ENCODE results near the gene ADGRD1.

ADGRD1 gene

GRCh38 chr12:130960787-130961186 lies 7.1 kb downstream of the ADGRD1 start:
- FAIRE-seq (no peak), DNase-seq (ENCODE audit: extremely low spot score, insufficient read length, low read depth) (no peak)

DNA sequence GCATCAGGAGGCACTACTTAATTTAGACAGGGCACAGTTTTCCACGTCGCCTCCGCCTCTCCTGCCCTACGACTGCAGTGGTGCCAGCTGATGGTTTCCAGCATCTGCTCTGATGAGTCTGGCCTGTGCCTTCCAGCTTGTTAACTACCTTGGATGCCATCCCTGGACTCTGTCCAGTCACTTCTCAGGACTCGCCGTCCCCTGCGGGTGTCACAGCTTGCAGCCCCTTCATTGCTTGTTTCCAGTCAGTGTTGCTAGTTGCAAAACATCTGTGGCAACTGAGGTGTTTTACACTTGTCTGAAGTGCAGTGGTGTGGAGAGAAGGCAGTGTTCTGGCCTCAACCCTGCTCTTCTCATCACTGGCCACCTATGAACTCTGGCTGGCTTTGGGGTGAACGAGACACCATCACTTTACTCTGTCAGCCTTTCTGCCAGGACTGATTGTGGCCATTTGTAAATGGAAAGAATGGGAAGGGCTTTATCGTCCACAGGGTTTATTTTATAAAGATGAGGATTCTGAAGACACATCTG lies 8.3 kb downstream of the ADGRD1 start:
- DNase-seq (ENCODE audit: extremely low spot score, insufficient read length, low read depth) (no peak), FAIRE-seq (no peak)

GRCh38 chr12:130965214-130965613 lies 11.5 kb downstream of the ADGRD1 start:
- no peak for DNase-seq (ENCODE audit: extremely low spot score, insufficient read length, low read depth)
- no peak for FAIRE-seq

GRCh38 chr12:130965668-130966067 lies 12.0 kb downstream of the ADGRD1 start:
- DNase-seq (ENCODE audit: extremely low spot score, insufficient read length, low read depth) (no peak), FAIRE-seq (no peak)

GRCh38 chr12:130966443-130967030 lies 12.8 kb downstream of the ADGRD1 start:
- FAIRE-seq (no peak), DNase-seq (ENCODE audit: extremely low spot score, insufficient read length, low read depth) (no peak)

DNA sequence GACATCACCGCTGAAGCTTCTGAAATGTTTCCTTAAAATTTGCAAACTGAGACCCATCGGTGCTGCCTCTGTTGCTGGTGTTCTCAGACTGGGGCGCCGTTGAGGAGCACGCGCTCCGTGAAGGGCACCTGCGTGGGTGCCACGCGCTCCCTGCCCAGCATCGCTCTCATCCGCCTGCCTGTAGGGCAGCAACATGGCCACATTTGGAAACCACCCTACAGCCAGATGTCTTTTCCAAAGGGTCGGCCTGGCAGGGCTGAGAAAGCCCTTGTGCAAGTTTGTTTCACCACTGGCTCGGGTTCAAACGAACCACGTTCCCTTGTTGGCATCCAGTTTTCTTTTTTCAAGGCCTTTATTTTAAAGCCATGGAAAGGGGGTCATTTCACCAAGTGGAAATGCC lies 13.9 kb downstream of the ADGRD1 start:
- no peak for DNase-seq (ENCODE audit: extremely low spot score, insufficient read length, low read depth)
- no peak for FAIRE-seq

GRCh38 chr12:130968611-130969010 lies 14.9 kb downstream of the ADGRD1 start:
- no peak for DNase-seq (ENCODE audit: extremely low spot score, insufficient read length, low read depth)
- no peak for FAIRE-seq

DNA sequence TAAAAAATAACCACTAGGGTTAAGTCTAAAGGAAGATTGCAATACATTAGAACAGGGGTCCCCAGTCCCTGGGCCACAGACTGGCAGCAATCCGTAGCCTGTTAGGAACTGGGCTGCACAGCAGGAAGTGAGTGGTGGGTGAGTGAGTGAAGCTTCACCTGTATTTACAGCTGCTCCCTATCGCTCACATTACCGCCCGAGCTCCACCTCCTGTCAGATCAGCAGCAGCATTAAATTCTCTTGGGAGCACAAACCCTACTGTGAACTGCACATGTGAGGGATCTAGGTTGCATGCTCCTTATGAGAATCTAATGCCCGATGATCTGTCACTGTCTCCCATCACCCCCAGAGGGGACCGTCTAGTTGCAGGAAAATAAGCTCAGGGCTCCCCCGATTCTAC lies 15.5 kb downstream of the ADGRD1 start:
- DNase-seq (ENCODE audit: extremely low spot score, insufficient read length, low read depth) (no peak), FAIRE-seq (no peak)

- peak; percentile 33 for DNase-seq (ENCODE audit: extremely low spot score, insufficient read length, low read depth)
- peak; percentile 70 for FAIRE-seq
Observed at GRCh38 chr12:130970165-130970907, 16.6 kb downstream of the ADGRD1 start.

DNA sequence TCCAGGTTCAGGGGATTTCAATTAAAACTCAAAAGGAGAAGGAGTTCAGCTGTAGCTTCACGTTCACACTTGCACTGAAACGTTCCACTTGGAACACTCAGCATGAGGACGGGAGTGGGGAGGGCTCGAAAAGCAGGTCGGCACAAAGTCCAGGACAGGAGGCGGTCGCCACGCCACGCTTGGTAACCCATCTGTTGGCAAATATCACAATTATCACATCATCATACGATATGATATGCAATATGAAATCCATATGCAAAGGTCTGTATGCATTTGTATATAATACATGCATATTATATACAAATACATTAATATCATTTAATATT lies 17.2 kb downstream of the ADGRD1 start:
- DNase-seq (ENCODE audit: extremely low spot score, insufficient read length, low read depth) (no peak), FAIRE-seq (no peak)

DNA sequence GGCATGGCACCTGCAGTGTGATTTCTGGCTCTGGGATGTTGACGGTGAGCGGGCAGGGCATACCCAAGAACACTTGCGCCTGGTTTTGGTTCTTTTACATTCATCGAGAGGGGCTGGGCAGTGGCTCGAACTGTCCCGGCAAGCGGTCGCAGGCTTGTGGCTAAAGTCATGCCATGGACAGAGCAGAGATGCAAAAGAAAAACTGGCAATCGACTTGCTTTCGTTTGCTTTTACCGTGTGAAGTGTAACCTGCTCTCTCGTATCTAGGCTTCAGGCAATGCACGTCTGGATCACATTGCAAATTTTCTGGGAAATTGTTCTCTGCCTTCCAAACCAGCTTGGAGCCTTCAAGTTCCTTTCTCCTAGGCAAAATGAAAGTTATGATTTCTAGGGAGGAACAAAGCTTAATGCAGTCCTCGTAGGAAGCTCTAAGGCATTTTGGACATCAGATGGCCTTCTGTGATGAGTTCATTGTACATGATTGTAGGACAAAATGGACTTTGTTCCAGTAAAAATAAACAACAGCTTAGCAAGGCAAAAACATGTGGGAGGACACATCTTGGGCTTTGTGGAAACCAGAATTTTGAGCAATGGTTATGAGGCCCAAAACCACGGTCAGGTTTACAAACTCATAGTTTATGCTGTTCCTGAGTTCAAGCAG lies 18.3 kb downstream of the ADGRD1 start:
- no peak for FAIRE-seq

DNA sequence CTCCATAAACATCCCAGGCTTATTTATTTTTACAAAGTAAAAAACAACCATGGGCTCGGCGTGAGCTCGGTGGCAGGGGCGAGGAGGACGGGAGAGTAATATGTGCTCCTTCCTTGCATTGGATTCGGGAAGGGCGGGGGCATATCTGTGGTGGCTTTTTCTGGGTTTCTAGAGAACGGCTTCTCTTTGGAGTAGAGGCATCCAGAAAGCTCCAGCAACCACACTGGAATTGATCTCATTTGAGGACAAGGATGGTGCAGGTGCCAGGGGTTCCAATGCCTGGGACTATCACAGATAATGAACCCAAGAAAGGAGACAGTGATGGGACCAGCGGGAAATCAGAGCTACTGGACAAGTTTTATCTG lies 18.9 kb downstream of the ADGRD1 start:
- DNase-seq (ENCODE audit: extremely low spot score, insufficient read length, low read depth): no peak
- no peak for FAIRE-seq

More for the DNA sequence above, 18.3 kb downstream of the ADGRD1 start:
- no peak for DNase-seq (ENCODE audit: extremely low spot score, insufficient read length, low read depth)

- FAIRE-seq: no peak
- DNase-seq (ENCODE audit: extremely low spot score, insufficient read length, low read depth): no peak
Observed at GRCh38 chr12:130973109-130973508, 19.4 kb downstream of the ADGRD1 start.

- no peak for FAIRE-seq
- DNase-seq (ENCODE audit: extremely low spot score, insufficient read length, low read depth): no peak
Observed at GRCh38 chr12:130973906-130974305, 20.2 kb downstream of the ADGRD1 start.

DNA sequence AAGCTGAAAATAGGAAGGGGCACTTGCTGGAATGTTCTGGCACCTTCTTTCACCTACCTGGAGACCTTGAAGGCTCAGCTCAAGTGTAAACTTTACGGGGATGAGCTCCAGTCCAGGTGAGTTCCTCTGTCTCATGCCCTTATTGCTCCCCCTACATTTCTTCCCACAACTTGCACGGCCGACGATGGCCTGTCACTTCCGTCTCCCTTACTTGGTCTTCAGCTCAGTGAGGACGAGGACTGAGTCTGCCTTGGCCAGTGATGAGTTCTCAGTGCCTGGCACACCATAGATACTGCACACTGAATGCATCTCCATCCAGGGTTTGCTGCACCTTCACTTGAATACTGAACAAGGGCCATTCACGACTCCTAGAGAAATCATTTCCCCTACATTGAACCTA lies 21.4 kb downstream of the ADGRD1 start:
- DNase-seq (ENCODE audit: extremely low spot score, insufficient read length, low read depth): no peak
- no peak for FAIRE-seq

DNA sequence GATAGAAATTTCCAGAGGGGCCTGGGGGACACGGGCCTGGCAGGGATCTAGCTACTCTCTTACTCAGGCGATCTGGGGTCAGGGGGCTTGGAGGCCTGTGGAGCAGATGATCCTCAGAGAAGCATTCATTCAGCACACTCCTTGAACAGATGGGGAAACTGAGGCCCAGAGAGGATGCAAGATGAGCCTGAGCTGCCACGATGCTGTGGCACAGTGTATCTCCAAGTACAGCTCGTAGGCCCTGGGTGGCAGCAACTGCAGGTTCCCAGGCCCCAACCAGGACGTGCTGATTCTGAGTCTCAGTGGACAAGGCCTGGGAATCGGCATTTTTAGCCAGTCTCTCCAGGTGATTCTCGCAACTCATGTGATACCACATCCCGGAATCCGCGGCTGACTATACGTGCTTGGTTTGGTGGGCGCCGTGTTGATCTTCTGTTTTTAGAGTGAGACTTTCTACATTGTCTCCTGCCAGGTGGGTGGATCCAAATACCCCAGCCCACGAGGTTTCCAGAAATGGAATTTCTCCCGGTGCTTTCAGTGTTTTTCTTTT lies 22.5 kb downstream of the ADGRD1 start:
- FAIRE-seq (no peak), DNase-seq (ENCODE audit: extremely low spot score, insufficient read length, low read depth) (no peak)

DNA sequence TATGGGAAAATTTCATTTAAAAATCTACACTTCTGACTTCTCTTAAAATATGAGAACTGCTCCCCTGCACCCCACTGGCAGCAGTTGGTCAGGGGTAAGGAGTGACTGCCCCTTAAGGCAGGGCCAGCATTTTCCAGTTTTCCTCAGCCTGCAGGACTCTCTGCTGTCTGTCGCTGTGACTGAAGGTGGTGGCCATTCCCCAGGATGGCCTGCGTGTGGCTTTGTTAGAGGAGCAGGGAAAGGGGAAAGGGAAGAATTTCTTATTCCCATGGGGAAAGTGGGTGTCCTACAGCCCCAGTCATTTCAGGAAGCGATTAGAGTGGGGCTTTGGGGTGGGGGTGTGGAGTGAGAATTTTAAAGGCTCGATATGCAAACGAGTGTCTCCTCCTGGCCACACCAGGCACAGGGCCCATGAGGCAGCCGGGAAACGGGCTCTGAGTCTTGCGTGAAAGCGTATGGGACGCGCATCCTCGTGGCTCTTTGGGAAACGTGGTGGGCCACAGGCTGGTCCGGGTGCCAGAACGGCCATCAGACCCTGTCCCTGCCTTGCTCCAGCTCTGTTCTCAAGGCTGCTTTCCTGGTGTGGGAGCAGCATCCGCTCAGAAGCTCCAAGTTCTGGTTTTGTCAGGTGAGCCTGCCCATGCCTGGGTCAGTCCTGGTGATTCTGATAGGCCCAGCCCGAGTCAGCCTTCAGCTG lies 23.5 kb downstream of the ADGRD1 start:
- FAIRE-seq (no peak), DNase-seq (ENCODE audit: extremely low spot score, insufficient read length, low read depth) (no peak)

- no peak for DNase-seq (ENCODE audit: extremely low spot score, insufficient read length, low read depth)
- no peak for FAIRE-seq
Observed at GRCh38 chr12:130977743-130978095, 24.0 kb downstream of the ADGRD1 start.

DNA sequence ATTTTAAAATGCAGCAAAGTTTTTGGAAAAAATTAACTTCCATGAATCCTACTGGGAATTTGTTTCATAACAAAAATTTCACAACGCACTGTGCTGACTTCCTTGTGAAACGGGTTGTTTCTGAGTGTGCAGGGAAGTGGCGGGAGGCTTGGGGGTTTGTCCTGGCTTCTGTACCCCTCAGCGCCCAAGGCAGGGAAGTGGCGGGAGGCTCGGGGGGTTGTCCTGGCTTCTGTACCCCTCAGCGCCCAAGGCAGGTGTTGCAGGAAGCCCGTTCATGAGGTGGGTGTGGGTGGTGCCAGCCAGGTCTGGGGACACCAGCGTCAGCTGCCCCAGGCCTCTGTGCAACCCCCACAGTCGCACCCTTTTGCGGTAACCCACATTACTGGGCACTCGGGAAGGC lies 25.1 kb downstream of the ADGRD1 start:
- DNase-seq (ENCODE audit: extremely low spot score, insufficient read length, low read depth): no peak
- no peak for FAIRE-seq

GRCh38 chr12:130981074-130981742 lies 27.5 kb downstream of the ADGRD1 start:
- FAIRE-seq (peak; percentile 5), DNase-seq (ENCODE audit: extremely low spot score, insufficient read length, low read depth) (no peak)

Data from GM18507 (cell line).